GM12865 (cell line): ENCODE results near the gene SIRT2.
"Not testable (repeated sequence)": the region's sequence is repeated elsewhere in the genome, so short reads cannot be mapped to it uniquely, and the experiment has no call there.

Source experiments
- DNase-seq: peaks from one replicate; pipeline ENCODE4 v3.0.0; 2010; ENCODE audit warnings: low read depth
- H3K4me3 ChIP-seq: 2 replicates; pipeline ENCODE4 v1.5.1; 2011; ENCODE audit warnings: mild to moderate bottlenecking, low read depth, low read length, control low read depth
- CTCF ChIP-seq: IDR thresholded peaks from 2 replicates; pipeline ENCODE4 v1.5.1; 2011; ENCODE audit warnings: low read length, control low read depth, low read depth, inconsistent platforms; ENCODE audit not compliant: insufficient read depth; ENCODE audit errors: missing control alignments

The SIRT2 gene

DNA sequence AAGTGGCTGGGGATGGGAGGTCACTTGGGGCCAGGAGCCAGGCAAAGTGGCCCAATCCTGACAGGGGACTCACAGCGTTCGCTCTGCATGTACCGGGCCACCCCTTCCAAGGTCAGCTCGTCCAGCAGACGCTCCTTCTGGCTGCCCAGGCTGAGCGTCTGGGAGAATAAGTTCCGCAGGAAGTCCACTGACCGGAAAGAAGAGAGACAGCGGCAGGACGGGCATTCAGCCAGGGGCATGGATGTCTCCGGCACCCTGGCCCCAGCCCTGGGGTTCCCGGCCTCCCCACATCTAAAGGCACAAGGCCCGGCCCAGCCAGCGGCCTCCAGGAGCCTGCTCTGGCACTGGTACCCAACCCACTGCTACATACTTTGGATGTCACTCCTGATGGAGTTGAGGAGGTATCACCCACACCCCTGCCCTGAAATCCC, 6.1 kb downstream of the SIRT2 start:
- no peak overlapping the region for H3K4me3 ChIP-seq
- TF ChIP-seq CTCF, result no peak
- DNase-seq, result no peak

DNA sequence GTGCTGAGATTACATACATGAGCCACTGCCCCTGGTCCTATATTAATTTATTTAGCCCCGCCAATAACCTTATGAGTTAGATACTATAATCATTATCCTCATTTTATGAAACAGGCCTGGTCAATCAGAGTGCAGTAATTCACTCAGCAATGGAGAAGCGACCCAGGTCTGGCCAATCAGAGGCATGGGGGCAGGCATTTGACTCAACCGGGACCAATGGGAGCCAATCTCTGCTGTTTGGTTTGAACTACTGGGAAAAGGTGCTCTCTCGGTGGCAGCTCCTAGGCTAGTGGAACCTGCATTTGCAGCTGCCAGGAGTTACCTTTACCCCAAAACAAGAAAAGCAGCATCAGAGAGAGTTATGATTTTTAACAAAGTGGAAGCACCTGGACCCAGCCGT, 6.6 kb downstream of the SIRT2 start:
- no peak overlapping the region for H3K4me3 ChIP-seq
- DNase-seq, result no peak
- no peak for TF ChIP-seq CTCF

DNA sequence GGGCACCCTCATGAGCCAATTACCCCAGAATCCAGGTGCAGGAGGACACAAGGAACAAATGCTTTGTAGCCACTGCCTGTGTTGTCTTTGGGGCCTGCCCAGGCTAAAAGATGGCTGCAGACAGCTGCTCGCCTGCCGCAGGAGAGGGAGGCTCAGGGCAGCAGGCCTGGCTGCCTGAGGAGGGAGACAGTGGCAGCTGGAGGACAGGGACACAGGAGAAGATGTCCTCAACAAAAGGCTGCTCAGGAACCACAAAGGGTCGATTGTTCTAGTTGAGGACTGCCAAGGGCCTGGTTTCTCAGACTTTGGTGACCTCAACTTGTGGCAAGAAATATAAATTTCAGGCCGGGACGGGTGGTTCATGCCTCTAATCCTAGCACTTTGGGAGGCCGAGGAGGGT, 7.6 kb downstream of the SIRT2 start:
- no peak overlapping the region for H3K4me3 ChIP-seq
- DNase-seq, result no peak
- TF ChIP-seq CTCF, result no peak

- DNase-seq, result no peak
- no peak overlapping the region for H3K4me3 ChIP-seq
- no peak for TF ChIP-seq CTCF
These were observed 8.7 kb downstream of the SIRT2 start for GRCh38 chr19:38890686-38891085.

GRCh38 chr19:38889803-38890202, 9.6 kb downstream of the SIRT2 start:
- DNase-seq, result no peak
- H3K4me3 ChIP-seq, result no peak overlapping the region
- no peak for TF ChIP-seq CTCF

DNA sequence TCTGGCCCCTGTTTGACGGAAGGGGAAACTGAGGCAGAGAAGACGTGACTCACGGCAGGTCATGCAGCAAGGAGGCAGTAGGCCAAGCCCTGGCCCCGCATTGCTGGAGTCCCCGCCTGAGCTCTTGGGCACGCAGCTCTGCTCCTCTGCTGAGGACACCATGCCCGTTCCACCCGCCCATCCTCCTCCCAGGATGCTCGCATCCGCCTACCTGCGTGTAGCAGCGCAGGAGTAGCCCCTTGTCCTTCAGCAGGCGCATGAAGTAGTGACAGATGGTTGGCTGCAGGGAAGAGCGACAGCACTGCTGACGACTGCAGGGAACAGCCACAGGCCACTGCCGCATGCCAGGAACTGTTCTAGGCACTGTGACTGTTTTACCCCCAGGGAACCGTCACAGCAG, 10.5 kb downstream of the SIRT2 start:
- no peak overlapping the region for H3K4me3 ChIP-seq
- TF ChIP-seq CTCF, result no peak
- no peak for DNase-seq

GRCh38 chr19:38884691-38885090, 14.7 kb downstream of the SIRT2 start:
- H3K4me3 ChIP-seq, DNase-seq: not testable (repeated sequence)

DNA sequence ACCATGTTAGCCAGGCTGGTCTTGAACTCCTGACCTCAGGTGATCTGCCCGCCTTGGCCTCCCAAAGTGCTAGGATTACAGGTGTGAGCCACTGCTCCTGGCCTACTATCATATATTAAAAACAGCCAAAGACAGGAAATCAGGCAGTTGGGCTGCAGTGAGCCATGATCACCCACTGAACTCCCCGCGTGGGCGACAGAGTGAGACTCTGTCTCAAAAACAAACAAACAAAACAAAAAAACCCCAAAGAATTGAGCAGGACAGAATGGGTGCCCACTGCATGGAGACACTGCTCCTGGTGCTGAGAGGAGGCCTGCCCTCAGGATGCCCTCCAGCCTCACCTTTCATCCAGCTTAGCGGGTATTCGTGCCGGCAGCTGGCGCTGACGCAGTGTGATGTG, 16.1 kb downstream of the SIRT2 start:
- no peak for TF ChIP-seq CTCF
- H3K4me3 ChIP-seq, result no peak overlapping the region
- DNase-seq, result no peak
